SK-N-SH (cell line): ENCODE data around the gene LRRC10. TPM values are rescaled to one million over a fixed set of nuclear protein-coding genes. Genes with fewer than 3 reads are reported as not detected.

Source experiments
- CTCF ChIA-PET: fragments of 300-600, 350-600 bp; formaldehyde crosslinking; extraction: SDS; loops from one replicate; lab custom pipeline; 2021; lab: Yijun Ruan, JAX
- POLR2A ChIA-PET: fragments of 350-600 bp; sonication (Branson Sonifier 250); formaldehyde crosslinking; extraction: SDS; loops from one replicate; lab custom pipeline; 2020; ENCODE audit warnings: antibody characterized with exemption, inconsistent platforms; lab: Yijun Ruan, JAX
- DNase-seq: peaks from one replicate; pipeline ENCODE4 v3.0.0; 2012
- H2AFZ ChIP-seq: fragments of 200-600 bp; sonication (generic); 2 replicates; pipeline ENCODE4 v1.8.1; 2016; ENCODE audit warnings: antibody characterized with exemption, mild to moderate bottlenecking, low read depth
- H3F3A ChIP-seq: fragments of 200-600 bp; sonication (generic); replicated peaks from 2 replicates; pipeline ENCODE3; 2016; ENCODE audit warnings: antibody characterized with exemption, mild to moderate bottlenecking; ENCODE audit not compliant: insufficient read depth
- H3K27ac ChIP-seq, 2 experiments: fragments of 200-500 bp in 1 of 2; fragments of 200-600 bp in 1 of 2; sonication (Bioruptor generic) in 1 of 2; sonication (generic), shearing (Covaris generic) in 1 of 2; 2 replicates each; pipeline versions ENCODE4 v1.5.1 to v1.6.1; 2014 to 2016; ENCODE audit warnings: low read depth in 2 of 2, inconsistent platforms in 1 of 2, low read length in 1 of 2, mild to moderate bottlenecking in 1 of 2, mixed read lengths in 1 of 2
- H3K27me3 ChIP-seq: fragments of 200-600 bp; sonication (generic), shearing (Covaris generic); 2 replicates; pipeline ENCODE4 v1.6.1; 2016; ENCODE audit warnings: mixed run types; ENCODE audit not compliant: insufficient read depth
- H3K36me3 ChIP-seq, 2 experiments: fragments of 200-500 bp in 1 of 2; fragments of 200-600 bp in 1 of 2; sonication (Bioruptor generic) in 1 of 2; sonication (generic) in 1 of 2; replicated peaks in 1 of 2; 2 replicates each; pipeline versions ENCODE3 to v1.5.1; 2014 to 2016; ENCODE audit warnings: low read length in 1 of 2, mild to moderate bottlenecking in 1 of 2; ENCODE audit not compliant: insufficient read depth in 2 of 2, control insufficient read depth in 1 of 2
- H3K4me1 ChIP-seq, 2 experiments: fragments of 200-500 bp in 1 of 2; fragments of 200-600 bp in 1 of 2; sonication (Bioruptor generic) in 1 of 2; sonication (generic), shearing (Covaris generic) in 1 of 2; 2 replicates each; pipeline versions ENCODE4 v1.5.1 to v1.6.1; 2014 to 2016; ENCODE audit warnings: low read depth in 1 of 2, low read length in 1 of 2, mixed run types in 1 of 2; ENCODE audit not compliant: insufficient read depth in 2 of 2, control insufficient read depth in 1 of 2
- H3K4me2 ChIP-seq: fragments of 200-600 bp; sonication (generic), shearing (Covaris generic); 2 replicates; pipeline ENCODE4 v1.6.1; 2017; ENCODE audit warnings: mixed run types
- H3K4me3 ChIP-seq, 2 experiments: fragments of 200-500 bp in 1 of 2; fragments of 200-600 bp in 1 of 2; sonication (Bioruptor generic) in 1 of 2; sonication (generic), shearing (Covaris generic) in 1 of 2; 2 replicates each; pipeline versions ENCODE4 v1.5.1 to v1.8.1; 2014 to 2016; ENCODE audit warnings: low read depth in 2 of 2, inconsistent platforms in 1 of 2, low read length in 1 of 2, mild to moderate bottlenecking in 1 of 2, mixed read lengths in 1 of 2, moderate library complexity in 1 of 2
- H3K79me2 ChIP-seq: fragments of 200-600 bp; sonication (generic); 2 replicates; pipeline ENCODE4 v1.8.1; 2017; ENCODE audit warnings: mild to moderate bottlenecking; ENCODE audit not compliant: insufficient read depth
- H3K9ac ChIP-seq: fragments of 200-600 bp; sonication (generic); 2 replicates; pipeline ENCODE4 v1.6.1; 2017; ENCODE audit warnings: mixed run types
- H3K9me2 ChIP-seq: fragments of 200-600 bp; sonication (generic); 2 replicates; pipeline ENCODE4 v1.6.1; 2017; ENCODE audit warnings: mixed run types
- H3K9me3 ChIP-seq: fragments of 200-600 bp; sonication (generic); 2 replicates; pipeline ENCODE4 v1.6.1; 2017; ENCODE audit warnings: mixed run types, mild to moderate bottlenecking, moderate library complexity
- H4K20me1 ChIP-seq: fragments of 200-600 bp; sonication (generic); 2 replicates; pipeline ENCODE4 v1.6.1; 2017; ENCODE audit warnings: mild to moderate bottlenecking, mixed run types; ENCODE audit not compliant: insufficient read depth
- CTCF ChIP-seq: fragments of 200-600 bp; sonication (generic); IDR thresholded peaks from 2 replicates; pipeline ENCODE4 v1.6.1; 2017; ENCODE audit warnings: antibody characterized with exemption, mild to moderate bottlenecking, moderate library complexity
- ELF1 ChIP-seq: IDR thresholded peaks from 2 replicates; pipeline ENCODE4 v1.4.0; 2012
- EP300 ChIP-seq, 2 experiments: IDR thresholded peaks; 2 replicates each; pipeline versions ENCODE4 v1.4.0 to v1.6.1; 2012; ENCODE audit warnings: borderline replicate concordance in 1 of 2, low read depth in 1 of 2, low read length in 1 of 2
- EZH2phosphoT487 ChIP-seq: fragments of 200-600 bp; sonication (generic); IDR thresholded peaks from 2 replicates; pipeline ENCODE4 v1.6.1; 2017; ENCODE audit warnings: low read depth, mixed run types, mild to moderate bottlenecking, antibody characterized with exemption, moderate library complexity, borderline replicate concordance
- FOSL2 ChIP-seq: IDR thresholded peaks from 2 replicates; pipeline ENCODE4 v1.4.0; 2012; ENCODE audit warnings: low read depth, mild to moderate bottlenecking, moderate library complexity, borderline replicate concordance
- FOXM1 ChIP-seq: IDR thresholded peaks from 2 replicates; pipeline ENCODE4 v1.4.0; 2012; ENCODE audit warnings: low read depth, mild to moderate bottlenecking
- GABPA ChIP-seq: IDR thresholded peaks from 2 replicates; pipeline ENCODE4 v1.4.0; 2012; ENCODE audit warnings: low read depth, mild to moderate bottlenecking
- MAX ChIP-seq: IDR thresholded peaks from 2 replicates; pipeline ENCODE4 v1.4.0; 2012; ENCODE audit warnings: low read depth
- MEF2A ChIP-seq: IDR thresholded peaks from 2 replicates; pipeline ENCODE4 v1.4.0; 2012; ENCODE audit warnings: low read depth, borderline replicate concordance
- POLR2AphosphoS5 ChIP-seq: IDR thresholded peaks from 2 replicates; pipeline ENCODE4 v1.6.1; 2012; ENCODE audit warnings: low read depth, low read length
- RAD21 ChIP-seq: IDR thresholded peaks from 2 replicates; pipeline ENCODE4 v1.6.1; 2012; ENCODE audit warnings: mild to moderate bottlenecking, low read length
- RFX5 ChIP-seq: IDR thresholded peaks from 2 replicates; pipeline ENCODE4 v1.6.1; 2012; ENCODE audit warnings: mild to moderate bottlenecking, improper control_type of control experiment, low read length
- SIN3A ChIP-seq: IDR thresholded peaks from 2 replicates; pipeline ENCODE4 v1.6.1; 2012; ENCODE audit warnings: low read depth, mild to moderate bottlenecking, low read length, moderate library complexity, borderline replicate concordance
- SMC3 ChIP-seq: IDR thresholded peaks from 2 replicates; pipeline ENCODE4 v1.6.1; 2012; ENCODE audit warnings: low read depth, low read length, improper control_type of control experiment
- TAF1 ChIP-seq: IDR thresholded peaks from 2 replicates; pipeline ENCODE4 v1.6.1; 2012; ENCODE audit warnings: low read depth, mild to moderate bottlenecking, low read length, moderate library complexity, borderline replicate concordance
- USF1 ChIP-seq: IDR thresholded peaks from 2 replicates; pipeline ENCODE4 v1.4.0; 2012; ENCODE audit warnings: low read depth, borderline replicate concordance
- YY1 ChIP-seq: IDR thresholded peaks from 2 replicates; pipeline ENCODE4 v1.4.0; 2012; ENCODE audit warnings: low read depth, mild to moderate bottlenecking
- WGBS: methylation state at CpG from one replicate; pipeline ENCODE4 v1.1.6; 2017; ENCODE audit warnings: low lambda C conversion rate; 5-methylcytosine and 5-hydroxymethylcytosine counted together
- polyA plus RNA-seq, 3 experiments: library from polyadenylated mRNA; depleted of rRNA; stranded (reverse); fragments of >200 nt; gene quantifications; 2 replicates each; pipeline ENCODE4 v1.2.3, GENCODE V29; 2012

Gene LRRC10
- polyA plus RNA-seq, 1 of the 3 experiments (the other 2 are of a cell fraction) = not detected

GRCh38 chr12:69619050-69619449 is 8.3 kb upstream of the LRRC10 start:
- CTCF ChIA-PET = interaction anchor here (0.8 to 6.6 kb wide), 4 partner anchors 9 to 260 kb away, joined by 3 to 45 read pairs (median 4); partner anchors contain the start of gene LRRC10
- H4K20me1 ChIP-seq = no peaks in the 10 kb centered on the region
- TF ChIP-seq SMC3 = no peak
- TF ChIP-seq MAX = no peak
- TF ChIP-seq RAD21 = no peak
- no peak for TF ChIP-seq TAF1
- TF ChIP-seq RFX5 = no peak
- no peak for TF ChIP-seq ELF1
- TF ChIP-seq, all 33 proteins: peak for 0
- H3K9me2 ChIP-seq = no peaks in the 10 kb centered on the region
- no peak for DNase-seq
- 50% methylated on average over 6 of the region's 6 CpGs for WGBS
- no peaks in the 10 kb centered on the region for H3K9me3 ChIP-seq
- H3K79me2 ChIP-seq = no peaks in the 10 kb centered on the region
- peaks cover 0 to 14% of the 10 kb centered on the region in 2 experiments; a peak in 1 of 4 replicates for H3K4me1 ChIP-seq
- H3K36me3 ChIP-seq = no peaks in the 10 kb centered on the region
- H3F3A ChIP-seq = no peaks in the 10 kb centered on the region
- no peak overlapping the region for H2AFZ ChIP-seq
- no peak overlapping the region for H3K27ac ChIP-seq
- POLR2A ChIA-PET = no interaction called here
- H3K9ac ChIP-seq = no peak overlapping the region
- H3K27me3 ChIP-seq = peaks cover 8% of the 10 kb centered on the region; the same call in 1 of the 2 replicates
- no peak overlapping the region for H3K4me3 ChIP-seq
- no peak overlapping the region for H3K4me2 ChIP-seq

- Histone ChIP-seq H3K4me3 (no peak overlapping the region), H2AFZ (no peak overlapping the region), H3K36me3 (no peaks in the 10 kb centered on the region), H3K27ac (no peak overlapping the region), H3K9ac (no peak overlapping the region), H3K4me1 (peaks cover 0 to 3% of the 10 kb centered on the region in 2 experiments; a peak in 1 of 4 replicates), H3K79me2 (no peaks in the 10 kb centered on the region), H3K27me3 (no peaks in the 10 kb centered on the region; the same call in 1 of the 2 replicates), H3K9me3 (no peaks in the 10 kb centered on the region), H3K4me2 (no peak overlapping the region), H4K20me1 (no peaks in the 10 kb centered on the region), H3K9me2 (no peaks in the 10 kb centered on the region), H3F3A (no peaks in the 10 kb centered on the region)
- DNase-seq = no peak
- POLR2A ChIA-PET = no interaction called here
- WGBS = 66% methylated on average over 13 of the region's 14 CpGs
- CTCF ChIA-PET = interaction anchor here (6.6 kb wide), 1 partner anchor 23 kb away, joined by 45 read pairs; no protein-coding TSS in a partner anchor
- TF ChIP-seq SIN3A = no peak
- TF ChIP-seq MEF2A = no peak
- TF ChIP-seq FOXM1 = no peak
- no peak for TF ChIP-seq CTCF
These were observed 5.3 kb upstream of the LRRC10 start for GRCh38 chr12:69616025-69616424.

- no peaks in the 10 kb centered on the region for H3K4me1 ChIP-seq
- no peak overlapping the region for H3K4me2 ChIP-seq
- no peaks in the 10 kb centered on the region for H3K36me3 ChIP-seq
- H3K27ac ChIP-seq = no peak overlapping the region
- no peaks in the 10 kb centered on the region for H3K79me2 ChIP-seq
- H3K9me2 ChIP-seq = no peaks in the 10 kb centered on the region
- ChIA-PET CTCF (no interaction called here), POLR2A (no interaction called here)
- no peak overlapping the region for H3K4me3 ChIP-seq
- no peaks in the 10 kb centered on the region for H3K9me3 ChIP-seq
- no peak for DNase-seq
- no peaks in the 10 kb centered on the region; the same call in 1 of the 2 replicates for H3K27me3 ChIP-seq
- H2AFZ ChIP-seq = no peak overlapping the region
- H3K9ac ChIP-seq = no peak overlapping the region
- TF ChIP-seq GABPA = no peak
- TF ChIP-seq USF1 = no peak
- no peak for TF ChIP-seq RAD21
- TF ChIP-seq EZH2phosphoT487 = no peak
- TF ChIP-seq TAF1 = no peak
- TF ChIP-seq YY1 = no peak
- TF ChIP-seq EP300 (IDR thresholded peaks at IDR 0.05; ENCODE audit: borderline replicate concordance in 1 of 2, low read depth in 1 of 2, low read length in 1 of 2) = no peak
- no peak for TF ChIP-seq POLR2AphosphoS5
- TF ChIP-seq FOSL2 = no peak
- no peak for TF ChIP-seq CTCF
- no peaks in the 10 kb centered on the region for H4K20me1 ChIP-seq
- H3F3A ChIP-seq = no peaks in the 10 kb centered on the region
These were observed 2.6 kb upstream of the LRRC10 start for GRCh38 chr12:69613351-69613750.
